ENCODE measurements around the gene ABCC10.

GRCh38 chr6:43450699-43451131 lies 23.4 kb downstream of the ABCC10 start:
- TF ChIP-seq CTCF (IDR thresholded peaks at IDR 0.05): no peak
- no peak for TF ChIP-seq POLR2A (IDR thresholded peaks at IDR 0.05)
